Common myeloid progenitor, CD34-positive (primary cell): ENCODE results near the gene CCDC3.
A peak's percentile ranks its signal among the peaks of the same experiment; 100 is the strongest.

ENCODE experiments used
- CTCF ChIA-PET: fragments of 350-600 bp; sonication (Branson Sonifier 250); formaldehyde crosslinking; loops from one replicate; lab custom pipeline; 2021; ENCODE audit warnings: antibody characterized with exemption; lab: Charles Lee
- POLR2A ChIA-PET: fragments of 350-600 bp; sonication (Branson Sonifier 250); formaldehyde crosslinking; loops from one replicate; lab custom pipeline; 2021; ENCODE audit warnings: antibody characterized with exemption; lab: Charles Lee
- DNase-seq, 3 donors: peaks; one replicate each; pipeline versions ENCODE4 v3.0.0 to v3.0.0-alpha.2; 2013
- H3K27ac ChIP-seq, 2 experiments: 1 replicate in 1 of 2; 2 replicates in 1 of 2; pipeline ENCODE4 v1.7.0; 2013; ENCODE audit warnings: inconsistent platforms in 2 of 2, low read length in 2 of 2, mild to moderate bottlenecking in 2 of 2, low read depth in 1 of 2, moderate library complexity in 1 of 2; ENCODE audit not compliant: severe bottlenecking in 2 of 2, insufficient read depth in 1 of 2, poor library complexity in 1 of 2
- H3K27me3 ChIP-seq, 5 experiments: replicated peaks in 2 of 5; 1 replicate in 3 of 5; 2 replicates in 2 of 5; pipeline versions ENCODE4 v1.6.1 to v1.7.0; 2013; ENCODE audit warnings: low read length in 4 of 5, mild to moderate bottlenecking in 2 of 5, moderate library complexity in 2 of 5, inconsistent platforms in 1 of 5; ENCODE audit not compliant: insufficient read depth in 5 of 5, control insufficient read depth in 4 of 5
- H3K36me3 ChIP-seq, 4 experiments: 1 replicate in 2 of 4; 2 replicates in 2 of 4; pipeline versions ENCODE4 v1.6.1 to v1.7.0; 2013; ENCODE audit warnings: low read length in 3 of 4, control low read depth in 1 of 4, mild to moderate bottlenecking in 1 of 4; ENCODE audit not compliant: control insufficient read depth in 4 of 4, insufficient read depth in 4 of 4
- H3K4me1 ChIP-seq, 4 experiments: 1 replicate in 3 of 4; 2 replicates in 1 of 4; pipeline versions ENCODE4 v1.6.1 to v1.7.1; 2013; ENCODE audit warnings: low read length in 3 of 4, mild to moderate bottlenecking in 3 of 4, control low read depth in 1 of 4, inconsistent platforms in 1 of 4, moderate library complexity in 1 of 4; ENCODE audit not compliant: control insufficient read depth in 4 of 4, insufficient read depth in 4 of 4; ENCODE audit errors: control extremely low read depth in 1 of 4
- H3K4me3 ChIP-seq, 7 experiments: 1 replicate in 4 of 7; 2 replicates in 3 of 7; pipeline versions ENCODE4 v1.5.1 to v1.7.0; 2013; ENCODE audit warnings: mild to moderate bottlenecking in 7 of 7, low read length in 6 of 7, moderate library complexity in 6 of 7, inconsistent platforms in 2 of 7, low read depth in 2 of 7, control low read depth in 1 of 7; ENCODE audit not compliant: insufficient read depth in 4 of 7, control insufficient read depth in 1 of 7; ENCODE audit errors: extremely low read depth in 1 of 7
- H3K9me3 ChIP-seq, 5 experiments: 1 replicate in 4 of 5; 2 replicates in 1 of 5; pipeline versions ENCODE4 v1.6.1 to v1.7.1; 2013; ENCODE audit warnings: low read length in 4 of 5, mild to moderate bottlenecking in 2 of 5, inconsistent platforms in 1 of 5, low read depth in 1 of 5, moderate library complexity in 1 of 5; ENCODE audit not compliant: control insufficient read depth in 4 of 5, insufficient read depth in 2 of 5; ENCODE audit errors: control extremely low read depth in 1 of 5
- WGBS: methylation state at CpG from one replicate; pipeline ENCODE4 v1.1.5; 2013; ENCODE audit not compliant: insufficient coverage; 5-methylcytosine and 5-hydroxymethylcytosine counted together

Gene CCDC3

DNA sequence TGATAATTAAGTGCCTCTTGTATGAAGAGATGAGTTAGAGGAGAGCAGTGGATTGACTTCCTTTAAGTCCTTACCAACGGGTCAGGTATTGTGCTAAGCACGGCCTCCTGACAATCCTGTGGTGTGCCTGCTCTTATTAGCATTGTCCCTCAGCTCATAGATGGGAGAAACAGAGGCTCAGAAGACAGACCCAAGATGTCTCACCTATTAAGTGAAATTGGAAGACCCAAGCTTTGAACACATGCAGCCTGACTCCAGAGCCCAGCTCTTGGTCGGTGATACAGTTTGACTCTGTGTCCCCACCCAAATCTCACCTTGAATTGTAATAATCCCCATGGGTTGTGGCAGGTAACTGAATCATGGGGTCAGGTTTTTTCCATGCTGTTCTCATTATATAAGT, 53.8 kb downstream of the CCDC3 start:
- Histone ChIP-seq H3K4me1 (no peaks in the 10 kb centered on the region), H3K27ac (no peak overlapping the region), H3K9me3 (peaks cover 0 to 5% (median 0%) of the 10 kb centered on the region in 5 experiments), H3K36me3 (no peaks in the 10 kb centered on the region), H3K4me3 (no peak overlapping the region), H3K27me3 (no peaks in the 10 kb centered on the region)
- POLR2A ChIA-PET, result no interaction called here
- CTCF ChIA-PET, result no interaction called here
- 100% methylated on average over 3 of the region's 3 CpGs for WGBS
- no peak for DNase-seq

DNA sequence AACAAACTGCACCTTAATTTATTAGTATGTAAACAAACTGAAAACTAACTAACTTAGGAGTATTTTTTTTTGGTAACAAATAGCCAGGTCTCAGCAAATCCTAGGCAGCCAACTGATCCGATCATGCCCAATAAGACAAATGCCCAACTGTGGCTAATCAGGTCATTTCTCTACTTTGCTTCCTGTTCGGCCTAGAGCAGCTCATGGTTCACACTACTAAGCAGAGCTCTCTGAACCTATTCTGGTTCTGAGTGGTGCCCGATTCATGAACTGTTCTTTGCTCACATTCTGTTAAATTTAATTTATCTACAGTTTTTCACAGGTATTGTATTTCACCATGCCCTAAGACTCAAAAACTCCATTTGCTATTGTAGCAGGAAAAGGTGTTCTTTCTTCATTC, 55.1 kb downstream of the CCDC3 start:
- Histone ChIP-seq H3K4me1 (no peaks in the 10 kb centered on the region), H3K9me3 (no peaks in the 10 kb centered on the region), H3K36me3 (no peaks in the 10 kb centered on the region), H3K27ac (no peak overlapping the region), H3K27me3 (no peaks in the 10 kb centered on the region), H3K4me3 (no peak overlapping the region)
- no peak for DNase-seq
- WGBS, result 90% methylated on average over 2 of the region's 3 CpGs
- CTCF ChIA-PET, result no interaction called here
- POLR2A ChIA-PET, result no interaction called here

DNA sequence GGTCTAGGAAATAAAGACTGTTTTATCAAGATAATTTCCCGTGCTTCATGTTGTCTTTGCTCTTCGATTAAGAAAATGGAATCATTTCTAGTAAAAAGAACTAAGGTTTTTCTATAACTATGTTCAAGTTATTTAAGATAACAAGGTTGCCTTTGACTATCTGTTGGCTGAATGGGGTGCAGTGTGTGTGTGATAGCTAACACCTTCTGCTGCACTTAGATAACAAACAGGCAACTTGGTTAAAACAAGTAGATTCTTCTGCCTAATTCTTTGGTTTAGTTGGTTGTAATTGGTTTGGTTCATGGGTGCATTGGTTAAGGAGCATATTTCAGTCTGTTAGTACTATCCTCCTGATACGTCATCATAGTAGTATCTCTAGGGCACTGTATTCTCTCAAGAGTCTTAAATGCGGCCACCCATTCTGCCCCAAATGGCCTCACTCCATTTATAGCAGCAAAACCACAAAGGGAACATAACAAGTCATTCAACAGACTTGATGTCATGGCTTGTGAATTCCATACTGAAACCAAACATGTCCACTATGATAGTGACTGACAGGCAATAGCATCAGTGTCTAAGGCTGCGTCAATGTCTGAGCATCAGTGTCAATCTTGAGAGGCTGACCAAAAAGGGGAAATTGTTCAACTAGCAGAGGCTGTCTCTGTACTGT, 55.7 kb downstream of the CCDC3 start:
- H3K36me3 ChIP-seq, result no peaks in the 10 kb centered on the region
- no peak overlapping the region for H3K4me3 ChIP-seq
- H3K4me1 ChIP-seq, result no peaks in the 10 kb centered on the region
- peak in 2 of 3 donors; percentile 45 to 52 for DNase-seq
- H3K9me3 ChIP-seq, result no peaks in the 10 kb centered on the region
- H3K27ac ChIP-seq, result no peak overlapping the region
- ChIA-PET POLR2A (no interaction called here), CTCF (no interaction called here)
- H3K27me3 ChIP-seq, result no peaks in the 10 kb centered on the region
- WGBS, result 100% methylated on average over 1 of the region's 5 CpGs

DNA sequence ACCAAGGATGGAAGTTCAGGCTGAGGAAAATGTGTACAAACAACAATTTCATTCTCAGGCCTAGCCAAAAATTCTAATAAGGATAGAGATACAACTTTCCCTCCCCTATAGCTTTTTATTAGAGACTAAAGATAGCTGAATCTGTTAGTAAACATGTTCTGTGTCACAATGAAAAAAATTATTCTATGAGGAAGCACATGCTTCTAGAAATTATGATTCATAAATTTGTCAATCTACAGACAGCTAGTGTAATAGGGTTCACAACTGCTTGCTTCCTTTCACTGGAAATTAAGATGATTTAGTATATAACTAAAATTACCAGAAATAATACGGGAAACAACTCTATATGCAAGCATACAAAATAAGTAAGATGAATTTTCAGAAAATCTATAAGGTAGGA, 56.6 kb downstream of the CCDC3 start:
- ChIA-PET CTCF (interaction anchor here (1.0 kb wide), 1 partner anchor 106 kb away, joined by 3 read pairs; no protein-coding TSS in a partner anchor), POLR2A (no interaction called here)
- peak in 1 of 3 donors; percentile 13 for DNase-seq
- Histone ChIP-seq H3K4me1 (no peaks in the 10 kb centered on the region), H3K9me3 (no peaks in the 10 kb centered on the region), H3K4me3 (no peak overlapping the region), H3K27ac (no peak overlapping the region), H3K27me3 (no peaks in the 10 kb centered on the region), H3K36me3 (no peaks in the 10 kb centered on the region)
- no CpG with 5 or more reads among the region's 1 CpG for WGBS

DNA sequence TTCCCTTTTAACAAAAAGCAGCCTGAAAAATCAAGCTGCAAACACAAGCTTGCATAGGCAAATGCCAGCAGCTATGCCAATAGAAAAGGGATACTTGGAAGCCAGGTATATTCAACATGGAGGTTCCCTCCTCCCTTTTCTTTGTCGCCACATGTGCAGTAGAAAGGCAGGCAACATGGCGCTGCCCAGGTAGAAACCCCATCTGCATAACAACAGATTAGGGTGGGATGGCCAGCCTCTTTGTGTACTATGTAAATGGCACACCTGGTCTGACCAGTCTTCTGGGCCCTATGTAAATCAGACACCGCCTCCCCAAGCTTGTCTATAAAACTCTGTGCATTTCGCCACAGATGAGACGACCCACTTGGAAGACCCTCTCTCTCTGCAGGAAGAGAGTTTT, 58.1 kb downstream of the CCDC3 start:
- Histone ChIP-seq H3K4me3 (no peak overlapping the region), H3K4me1 (no peaks in the 10 kb centered on the region), H3K27me3 (no peaks in the 10 kb centered on the region), H3K27ac (no peak overlapping the region), H3K36me3 (no peaks in the 10 kb centered on the region), H3K9me3 (no peaks in the 10 kb centered on the region)
- ChIA-PET CTCF (interaction anchor here (0.6 kb wide), 1 partner anchor 130 kb away, joined by 3 read pairs; no protein-coding TSS in a partner anchor), POLR2A (no interaction called here)
- WGBS, result 81% methylated on average over 3 of the region's 5 CpGs
- DNase-seq, result no peak

DNA sequence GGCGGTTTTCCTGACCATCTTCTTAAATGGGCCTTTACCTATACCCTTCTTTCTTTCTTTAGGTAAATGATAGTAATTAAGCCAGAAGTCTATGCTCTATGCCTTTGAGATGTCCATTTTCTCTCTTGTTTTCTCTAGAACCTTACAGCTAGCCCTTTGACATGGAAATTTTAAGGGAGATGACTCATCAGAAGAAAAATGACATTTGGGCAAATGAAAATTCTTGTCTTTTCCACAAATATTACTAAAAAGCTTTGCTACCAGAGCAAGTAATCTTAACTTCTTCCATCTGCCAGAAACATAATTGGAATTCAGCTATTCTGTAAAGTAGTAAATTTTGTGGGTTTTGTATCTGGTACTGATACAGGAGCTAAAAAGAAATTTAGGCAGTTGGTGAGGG, 59.5 kb downstream of the CCDC3 start:
- no peak for DNase-seq
- Histone ChIP-seq H3K36me3 (no peaks in the 10 kb centered on the region), H3K27ac (no peak overlapping the region), H3K27me3 (no peaks in the 10 kb centered on the region), H3K4me3 (no peak overlapping the region), H3K4me1 (no peaks in the 10 kb centered on the region), H3K9me3 (peaks cover 0 to 2% (median 0%) of the 10 kb centered on the region in 5 experiments)
- POLR2A ChIA-PET, result no interaction called here
- CTCF ChIA-PET, result interaction anchor here (1.2 kb wide), 1 partner anchor 9 kb away, joined by 4 read pairs; no protein-coding TSS in a partner anchor
- WGBS, result no CpG with 5 or more reads among the region's 1 CpG

DNA sequence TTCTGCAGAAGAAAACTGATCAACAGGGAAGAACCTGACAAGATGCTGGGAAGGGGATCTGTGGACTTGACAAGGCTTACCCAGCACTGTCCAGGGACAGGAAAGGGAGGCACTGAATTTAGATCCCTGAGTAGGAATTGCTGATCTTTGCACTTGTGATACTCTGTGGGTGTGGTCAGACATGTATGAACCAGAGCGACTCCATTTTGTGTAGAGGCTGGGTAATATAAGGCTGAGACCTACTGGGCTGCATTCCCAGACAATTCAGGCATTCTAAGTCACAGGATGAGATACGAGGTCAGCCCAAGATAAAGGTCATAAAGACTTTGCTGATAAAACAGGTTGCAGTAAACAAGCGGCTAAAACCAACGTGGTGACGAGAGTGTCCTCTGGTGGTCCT, 60.7 kb downstream of the CCDC3 start:
- Histone ChIP-seq H3K4me1 (no peaks in the 10 kb centered on the region), H3K36me3 (no peaks in the 10 kb centered on the region), H3K27ac (no peak overlapping the region), H3K4me3 (no peak overlapping the region), H3K9me3 (peaks cover 0 to 2% (median 0%) of the 10 kb centered on the region in 5 experiments), H3K27me3 (no peaks in the 10 kb centered on the region)
- no peak for DNase-seq
- ChIA-PET CTCF (interaction anchor here (1.2 kb wide), 1 partner anchor 8 kb away, joined by 4 read pairs; no protein-coding TSS in a partner anchor), POLR2A (no interaction called here)
- WGBS, result 75% methylated on average over 5 of the region's 5 CpGs
